Adipocyte (in vitro differentiated cells): Measurements from ENCODE around the gene MMRN2.
"Not testable (repeated sequence)": the region's sequence is repeated elsewhere in the genome, so short reads cannot be mapped to it uniquely, and the experiment has no call there.

Experiments used
- DNase-seq: peaks from one replicate; pipeline ENCODE4 v3.0.0-alpha.2; 2015; ENCODE audit warnings: low read depth
- H3K27me3 ChIP-seq: replicated peaks from 2 replicates; pipeline ENCODE4 v1.7.0; 2013; ENCODE audit warnings: mild to moderate bottlenecking, low read length, moderate library complexity; ENCODE audit not compliant: control insufficient read depth, insufficient read depth
- H3K36me3 ChIP-seq: 2 replicates; pipeline ENCODE4 v1.7.0; 2013; ENCODE audit warnings: low read length, mild to moderate bottlenecking, moderate library complexity; ENCODE audit not compliant: control insufficient read depth, insufficient read depth, severe bottlenecking
- H3K4me1 ChIP-seq: 2 replicates; pipeline ENCODE4 v1.7.0; 2013; ENCODE audit warnings: mild to moderate bottlenecking, low read length, moderate library complexity; ENCODE audit not compliant: control insufficient read depth, insufficient read depth
- H3K4me3 ChIP-seq: 2 replicates; pipeline ENCODE4 v1.7.0; 2013; ENCODE audit warnings: mild to moderate bottlenecking, low read length, moderate library complexity
- H3K9ac ChIP-seq: 2 replicates; pipeline ENCODE4 v1.7.0; 2013; ENCODE audit warnings: mild to moderate bottlenecking, low read length, moderate library complexity
- H3K9me3 ChIP-seq: 2 replicates; pipeline ENCODE4 v1.7.0; 2013; ENCODE audit warnings: mild to moderate bottlenecking, low read length, moderate library complexity; ENCODE audit not compliant: control insufficient read depth

The MMRN2 gene

DNA sequence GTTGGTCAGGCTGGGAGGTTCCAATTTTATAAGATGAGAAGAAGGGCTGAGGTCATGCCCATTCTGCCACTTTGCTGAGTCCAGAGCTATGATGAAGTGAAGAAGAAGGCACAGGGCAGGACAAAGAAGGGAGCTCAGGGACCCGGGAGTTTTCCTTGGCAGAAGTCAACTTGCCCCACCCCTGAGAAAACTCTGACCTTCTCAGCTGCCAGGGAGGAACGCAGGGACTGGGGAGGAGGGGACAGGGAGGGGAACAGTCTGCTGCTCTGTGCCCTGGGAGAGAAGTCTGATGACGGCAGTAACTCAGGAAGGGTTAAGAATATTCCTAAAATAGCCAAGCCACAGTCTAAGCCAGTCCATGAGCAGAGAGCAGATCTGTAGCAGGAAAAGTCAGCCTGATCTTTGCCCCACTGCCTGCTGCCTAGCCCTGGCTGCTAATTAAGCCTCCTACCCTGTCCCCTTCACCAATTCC is 22.6 kb upstream of the MMRN2 start:
- H3K9ac ChIP-seq, result peak overlapping the region; percentile 77
- no peaks in the 10 kb centered on the region for H3K36me3 ChIP-seq
- peaks cover 40% of the 10 kb centered on the region for H3K4me1 ChIP-seq
- H3K4me3 ChIP-seq, result peak overlapping the region; percentile 62
- no peaks in the 10 kb centered on the region for H3K9me3 ChIP-seq
- no peaks in the 10 kb centered on the region for H3K27me3 ChIP-seq
- DNase-seq, result peak; percentile 50

- H3K27me3 ChIP-seq, result no peaks in the 10 kb centered on the region
- no peaks in the 10 kb centered on the region for H3K36me3 ChIP-seq
- no peaks in the 10 kb centered on the region for H3K9me3 ChIP-seq
- no peak overlapping the region for H3K4me3 ChIP-seq
- peak; percentile 61 for DNase-seq
- H3K9ac ChIP-seq, result peak overlapping the region; percentile 77
- peaks cover 40% of the 10 kb centered on the region for H3K4me1 ChIP-seq
These were observed 21.9 kb upstream of the MMRN2 start for GRCh38 chr10:86979296-86979818.

- not testable (repeated sequence) for DNase-seq, H3K27me3 ChIP-seq, H3K4me3 ChIP-seq, H3K9ac ChIP-seq, H3K36me3 ChIP-seq, H3K9me3 ChIP-seq
- peaks cover 40% of the 10 kb centered on the region for H3K4me1 ChIP-seq
These were observed 21.0 kb upstream of the MMRN2 start for GRCh38 chr10:86978457-86978856.

DNA sequence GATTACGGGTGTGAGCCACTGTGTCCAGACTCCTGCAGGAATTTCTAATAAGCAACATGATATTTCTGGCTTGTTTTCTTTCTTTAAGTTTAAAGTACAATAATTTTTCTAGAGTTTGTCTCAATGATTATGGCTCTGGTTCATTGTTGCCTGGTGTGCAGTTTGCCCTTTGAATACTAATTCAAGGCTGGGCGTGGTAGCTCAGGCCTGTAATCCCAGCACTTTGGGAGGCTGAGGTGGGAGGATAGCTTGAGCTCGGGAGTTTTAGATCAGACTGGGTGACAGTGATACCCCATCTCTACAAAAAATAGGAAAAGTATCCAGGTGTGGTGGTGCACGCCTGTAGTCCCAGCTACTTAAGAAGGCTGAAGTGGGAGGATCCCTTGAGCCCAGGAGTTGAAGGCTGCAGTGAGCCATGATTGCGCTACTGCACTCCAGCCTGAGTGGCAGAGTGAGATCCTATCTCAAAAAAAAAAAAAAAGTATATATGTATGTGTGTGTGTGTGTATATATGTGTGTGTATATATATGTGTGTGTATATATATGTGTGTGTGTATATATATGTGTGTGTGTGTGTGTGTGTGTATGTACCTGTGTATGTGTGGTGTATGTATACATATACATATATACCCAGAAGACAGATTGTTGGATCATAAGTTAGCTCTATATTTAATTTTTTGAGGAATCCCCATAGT is 19.1 kb upstream of the MMRN2 start:
- Histone ChIP-seq H3K36me3 (no peaks in the 10 kb centered on the region), H3K9me3 (no peaks in the 10 kb centered on the region), H3K27me3 (no peaks in the 10 kb centered on the region), H3K4me3 (no peak overlapping the region), H3K9ac (no peak overlapping the region), H3K4me1 (peaks cover 44% of the 10 kb centered on the region)
- DNase-seq, result no peak

DNA sequence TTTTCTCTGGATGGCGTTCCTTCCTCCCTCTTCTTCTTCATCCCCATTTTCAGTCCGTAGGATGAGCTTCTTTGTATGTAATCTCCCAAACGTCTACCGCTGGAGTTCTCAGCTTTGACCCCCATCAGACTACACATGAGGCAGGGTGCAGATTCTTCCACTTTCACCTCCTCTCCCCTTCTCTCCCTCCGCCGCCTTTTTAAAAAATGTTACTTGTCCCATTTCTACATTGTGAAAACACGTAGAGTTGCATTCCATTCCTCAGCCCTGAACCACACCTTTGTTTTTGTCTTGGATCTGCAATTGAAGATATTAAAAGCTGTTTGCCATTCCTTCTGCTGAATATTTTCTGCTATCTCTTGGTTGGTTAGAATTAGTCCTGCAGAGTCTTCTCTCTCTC is 17.1 kb upstream of the MMRN2 start:
- DNase-seq, result no peak

DNA sequence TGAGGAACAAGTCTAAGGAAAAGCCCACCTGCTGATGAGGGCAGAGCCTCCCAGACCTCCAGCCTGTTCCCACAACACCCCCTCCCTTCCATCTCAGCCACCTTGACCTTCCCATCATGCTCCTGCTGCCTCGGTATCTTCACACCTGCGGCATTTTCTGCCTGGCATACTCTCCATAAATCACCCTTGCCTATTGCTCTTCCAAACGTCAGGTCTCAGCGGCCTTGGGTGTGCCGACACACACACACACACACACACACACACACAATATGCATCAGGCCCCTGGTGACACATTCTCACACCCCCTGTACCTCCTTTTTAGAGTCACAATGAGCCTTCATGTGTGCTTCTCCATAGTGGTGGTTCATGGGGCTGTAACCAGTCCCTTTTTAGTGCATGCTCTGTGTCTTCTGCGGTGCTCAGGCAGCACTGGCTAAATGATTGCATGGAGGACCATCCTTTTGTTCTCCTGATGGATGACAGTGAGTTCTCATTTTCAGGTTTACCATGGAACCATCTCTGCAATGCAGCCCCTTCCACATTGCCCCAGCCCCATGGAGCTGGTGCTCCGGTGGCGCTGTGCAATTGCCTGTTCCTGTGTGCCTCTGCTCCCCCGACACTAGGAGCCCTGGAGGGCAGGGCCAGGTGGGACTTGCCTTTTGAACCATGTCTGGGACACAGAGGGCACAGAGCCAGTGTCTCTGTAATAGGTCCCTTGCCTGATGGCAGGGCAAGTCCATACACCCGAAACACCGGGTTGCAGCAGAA is 15.4 kb upstream of the MMRN2 start:
- no peak overlapping the region for H3K4me3 ChIP-seq
- H3K27me3 ChIP-seq, result no peaks in the 10 kb centered on the region
- no peaks in the 10 kb centered on the region for H3K9me3 ChIP-seq
- no peak overlapping the region for H3K9ac ChIP-seq
- DNase-seq, result no peak
- peaks cover 38% of the 10 kb centered on the region for H3K4me1 ChIP-seq
- no peaks in the 10 kb centered on the region for H3K36me3 ChIP-seq

More for the DNA sequence above, 17.1 kb upstream of the MMRN2 start:
- Histone ChIP-seq H3K4me3 (no peak overlapping the region), H3K9me3 (no peaks in the 10 kb centered on the region), H3K4me1 (peaks cover 42% of the 10 kb centered on the region), H3K9ac (no peak overlapping the region), H3K36me3 (no peaks in the 10 kb centered on the region), H3K27me3 (no peaks in the 10 kb centered on the region)

- Histone ChIP-seq H3K4me1 (peaks cover 46% of the 10 kb centered on the region), H3K4me3 (peak overlapping the region; percentile 81), H3K9ac (peak overlapping the region; percentile 98), H3K9me3 (no peaks in the 10 kb centered on the region), H3K27me3 (no peaks in the 10 kb centered on the region), H3K36me3 (no peaks in the 10 kb centered on the region)
- DNase-seq, result peak; percentile 95
These were observed 14.0 kb upstream of the MMRN2 start for GRCh38 chr10:86971232-86971991.

DNA sequence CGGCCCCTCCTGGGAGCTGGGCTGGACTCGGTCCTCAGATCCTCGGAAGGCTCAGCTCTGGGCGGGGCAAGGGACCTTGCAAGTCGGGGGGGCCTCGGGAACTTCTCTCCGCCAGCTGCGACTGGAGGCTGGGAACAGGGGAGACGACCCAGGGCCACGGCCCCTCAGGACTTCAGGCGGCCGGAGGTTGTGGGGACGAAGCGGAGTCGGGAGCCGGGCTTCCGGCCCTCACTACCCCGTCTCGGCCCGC is 13.5 kb upstream of the MMRN2 start:
- Histone ChIP-seq H3K9me3 (no peaks in the 10 kb centered on the region), H3K9ac (peak overlapping the region; percentile 98), H3K36me3 (no peaks in the 10 kb centered on the region), H3K27me3 (no peaks in the 10 kb centered on the region), H3K4me3 (peak overlapping the region; percentile 81), H3K4me1 (peaks cover 50% of the 10 kb centered on the region)
- DNase-seq, result no peak

DNA sequence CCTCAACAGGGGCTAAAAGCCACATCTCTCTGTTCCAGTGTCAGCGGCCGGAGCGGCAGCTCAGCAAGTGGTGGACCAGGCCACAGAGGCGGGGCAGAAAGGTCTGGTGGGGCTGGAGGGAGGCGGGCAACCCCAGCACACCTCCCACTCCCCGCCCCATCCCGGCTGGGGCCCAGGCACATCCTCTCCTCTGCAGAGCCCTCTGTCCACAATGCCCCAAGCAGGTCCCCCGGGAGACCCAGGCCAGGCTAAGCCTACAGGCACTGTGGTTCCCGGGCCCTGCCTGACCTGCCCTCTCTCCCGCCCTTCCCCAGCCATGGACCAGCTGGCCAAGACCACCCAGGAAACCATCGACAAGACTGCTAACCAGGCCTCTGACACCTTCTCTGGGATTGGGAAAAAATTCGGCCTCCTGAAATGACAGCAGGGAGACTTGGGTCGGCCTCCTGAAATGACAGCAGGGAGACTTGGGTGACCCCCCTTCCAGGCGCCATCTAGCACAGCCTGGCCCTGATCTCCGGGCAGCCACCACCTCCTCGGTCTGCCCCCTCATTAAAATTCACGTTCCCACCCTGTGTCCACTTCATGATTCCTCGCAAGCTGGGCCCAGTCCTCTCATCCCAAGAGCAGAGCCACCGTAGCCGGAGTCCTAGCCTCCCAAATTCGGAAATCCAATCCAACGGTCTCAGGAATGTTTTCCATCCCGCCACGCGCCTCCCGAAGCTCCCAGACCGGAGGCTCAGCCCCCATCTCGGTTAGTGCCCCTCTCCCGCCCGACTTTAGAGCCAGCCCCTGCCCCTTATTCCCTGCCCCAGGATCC is 13.0 kb upstream of the MMRN2 start:
- DNase-seq, result peak; percentile 58
- Histone ChIP-seq H3K4me1 (peaks cover 55% of the 10 kb centered on the region), H3K9ac (peak overlapping the region; percentile 98), H3K27me3 (no peaks in the 10 kb centered on the region), H3K9me3 (no peaks in the 10 kb centered on the region), H3K4me3 (peak overlapping the region; percentile 81), H3K36me3 (no peaks in the 10 kb centered on the region)

GRCh38 chr10:86969421-86970041 is 12.1 kb upstream of the MMRN2 start:
- peak overlapping the region; percentile 81 for H3K4me3 ChIP-seq
- H3K9ac ChIP-seq, result peak overlapping the region; percentile 98
- peak; percentile 57 for DNase-seq
- H3K4me1 ChIP-seq, result peaks cover 55% of the 10 kb centered on the region
- no peaks in the 10 kb centered on the region for H3K9me3 ChIP-seq
- H3K36me3 ChIP-seq, result no peaks in the 10 kb centered on the region
- H3K27me3 ChIP-seq, result no peaks in the 10 kb centered on the region
